NCI-H526 (cell line): Measurements from ENCODE around the gene RAD52.
A peak's percentile ranks its signal among the peaks of the same experiment; 100 is the strongest.

Experiments used
- DNase-seq, 2 experiments: peaks; one replicate each; lab custom pipeline; 2025; lab: John Stamatoyannopoulos, UW

RAD52 gene

GRCh38 chr12:949453-950191 is at the start of gene RAD52:
RAD52 (minus strand) TSS chr12:949694; CDS start chr12:933058, 16,636 bp downstream.
- peak; percentile 98 to 99 for DNase-seq

GRCh38 chr12:998020-998874 is 48.8 kb upstream of the RAD52 start:
- DNase-seq: no peak

- no peak for DNase-seq
Measured at GRCh38 chr12:997505-997904, 48.0 kb upstream of the RAD52 start.

GRCh38 chr12:996881-997280 is 47.4 kb upstream of the RAD52 start:
- no peak for DNase-seq

GRCh38 chr12:992647-993046 is 43.2 kb upstream of the RAD52 start:
- no peak for DNase-seq

- DNase-seq: peak; percentile 47 to 52
Measured at GRCh38 chr12:991350-992333, 42.1 kb upstream of the RAD52 start.

- peak; percentile 67 to 94 for DNase-seq
Measured at GRCh38 chr12:990661-991349, 41.3 kb upstream of the RAD52 start, which contains the start of gene ERC1. ERC1 (plus strand) TSS chr12:991223; CDS start chr12:1027904, 36,681 bp downstream.

GRCh38 chr12:989751-990660 is 40.5 kb upstream of the RAD52 start:
- DNase-seq: peak; percentile 56 to 83

- no peak for DNase-seq
Measured at GRCh38 chr12:989051-989450, 39.6 kb upstream of the RAD52 start.

GRCh38 chr12:988646-989045 is 39.2 kb upstream of the RAD52 start:
- no peak for DNase-seq

GRCh38 chr12:981961-982360 is 32.5 kb upstream of the RAD52 start:
- DNase-seq: no peak

- no peak for DNase-seq
Measured at GRCh38 chr12:981176-981828, 31.8 kb upstream of the RAD52 start.

- no peak for DNase-seq
Measured at GRCh38 chr12:979349-979748, 29.9 kb upstream of the RAD52 start.

GRCh38 chr12:977156-977555 is 27.7 kb upstream of the RAD52 start:
- DNase-seq: no peak

GRCh38 chr12:976644-977043 is 27.1 kb upstream of the RAD52 start:
- DNase-seq: no peak

- no peak for DNase-seq
Measured at GRCh38 chr12:974271-974862, 24.9 kb upstream of the RAD52 start.

GRCh38 chr12:971991-972390 is 22.5 kb upstream of the RAD52 start:
- DNase-seq: no peak

GRCh38 chr12:969821-970220 is 20.3 kb upstream of the RAD52 start:
- DNase-seq: no peak

GRCh38 chr12:968545-968944 is 19.1 kb upstream of the RAD52 start:
- no peak for DNase-seq
